HEK293 (cell line): ENCODE measurements around the gene ACAD11.
"Not testable (repeated sequence)": the region's sequence is repeated elsewhere in the genome, so short reads cannot be mapped to it uniquely, and the experiment has no call there.

Source experiments
- BCL11A ChIP-seq: fragments of 450-650 bp; formaldehyde crosslinking; IDR thresholded peaks from 2 replicates; pipeline ENCODE4 v1.5.1; 2016; ENCODE audit warnings: low read depth, missing biosample characterization, missing genetic modification characterization
- MZF1 ChIP-seq: fragments of 450-650 bp; formaldehyde crosslinking; IDR thresholded peaks from 2 replicates; pipeline ENCODE4 v1.5.1; 2017; ENCODE audit warnings: missing biosample characterization, missing genetic modification characterization, borderline replicate concordance
- YY1 ChIP-seq: fragments of 450-650 bp; formaldehyde crosslinking; IDR thresholded peaks from 2 replicates; pipeline ENCODE4 v1.5.1; 2018; ENCODE audit warnings: missing biosample characterization, missing genetic modification characterization
- ZBTB44 ChIP-seq: fragments of 450-650 bp; IDR thresholded peaks from 2 replicates; pipeline ENCODE4 v1.5.1; 2018; ENCODE audit warnings: missing biosample characterization, mild to moderate bottlenecking, missing genetic modification characterization
- ZNF280D ChIP-seq: fragments of 450-650 bp; formaldehyde crosslinking; IDR thresholded peaks from 2 replicates; pipeline ENCODE4 v1.5.1; 2016; ENCODE audit warnings: missing biosample characterization, missing genetic modification characterization
- TF ChIP-seq, protein P1 (sequence below): fragments of 450-650 bp; formaldehyde crosslinking; IDR thresholded peaks from 2 replicates; pipeline ENCODE4 v1.5.1; 2016; ENCODE audit warnings: missing biosample characterization, missing genetic modification characterization
- TF ChIP-seq, protein P2 (sequence below): fragments of 450-650 bp; formaldehyde crosslinking; IDR thresholded peaks from 2 replicates; pipeline ENCODE4 v1.5.1; 2016; ENCODE audit warnings: missing biosample characterization, missing genetic modification characterization

DNA sequence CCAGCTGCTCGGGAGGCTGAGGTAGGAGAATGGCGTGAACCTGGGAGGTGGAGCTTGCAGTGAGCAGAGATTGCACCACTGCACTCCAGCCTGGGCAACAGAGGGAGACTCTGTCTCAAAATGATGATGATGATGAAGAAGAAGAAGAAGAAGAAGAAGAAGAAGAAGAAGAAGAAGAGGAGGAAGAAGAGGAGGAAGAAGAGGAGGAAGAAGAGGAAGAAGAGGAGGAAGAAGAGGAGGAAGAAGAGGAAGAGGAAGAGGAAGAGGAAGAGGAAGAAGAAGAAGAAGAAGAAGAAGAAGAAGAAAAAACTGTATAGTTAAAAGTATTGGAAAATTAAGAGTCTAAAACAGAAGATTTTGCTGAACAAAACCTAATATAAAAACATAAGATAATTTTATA is 18.2 kb downstream of the ACAD11 start:
- not testable (repeated sequence) for TF ChIP-seq ZNF280D (tag by site-specific recombination); ZBTB44 (tag by site-specific recombination); BCL11A; MZF1 (tag by site-specific recombination); YY1 (tag by site-specific recombination)
- TF ChIP-seq, protein P1, sequence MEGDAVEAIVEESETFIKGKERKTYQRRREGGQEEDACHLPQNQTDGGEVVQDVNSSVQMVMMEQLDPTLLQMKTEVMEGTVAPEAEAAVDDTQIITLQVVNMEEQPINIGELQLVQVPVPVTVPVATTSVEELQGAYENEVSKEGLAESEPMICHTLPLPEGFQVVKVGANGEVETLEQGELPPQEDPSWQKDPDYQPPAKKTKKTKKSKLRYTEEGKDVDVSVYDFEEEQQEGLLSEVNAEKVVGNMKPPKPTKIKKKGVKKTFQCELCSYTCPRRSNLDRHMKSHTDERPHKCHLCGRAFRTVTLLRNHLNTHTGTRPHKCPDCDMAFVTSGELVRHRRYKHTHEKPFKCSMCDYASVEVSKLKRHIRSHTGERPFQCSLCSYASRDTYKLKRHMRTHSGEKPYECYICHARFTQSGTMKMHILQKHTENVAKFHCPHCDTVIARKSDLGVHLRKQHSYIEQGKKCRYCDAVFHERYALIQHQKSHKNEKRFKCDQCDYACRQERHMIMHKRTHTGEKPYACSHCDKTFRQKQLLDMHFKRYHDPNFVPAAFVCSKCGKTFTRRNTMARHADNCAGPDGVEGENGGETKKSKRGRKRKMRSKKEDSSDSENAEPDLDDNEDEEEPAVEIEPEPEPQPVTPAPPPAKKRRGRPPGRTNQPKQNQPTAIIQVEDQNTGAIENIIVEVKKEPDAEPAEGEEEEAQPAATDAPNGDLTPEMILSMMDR (tag by site-specific recombination): not testable (repeated sequence)
- TF ChIP-seq, protein P2, sequence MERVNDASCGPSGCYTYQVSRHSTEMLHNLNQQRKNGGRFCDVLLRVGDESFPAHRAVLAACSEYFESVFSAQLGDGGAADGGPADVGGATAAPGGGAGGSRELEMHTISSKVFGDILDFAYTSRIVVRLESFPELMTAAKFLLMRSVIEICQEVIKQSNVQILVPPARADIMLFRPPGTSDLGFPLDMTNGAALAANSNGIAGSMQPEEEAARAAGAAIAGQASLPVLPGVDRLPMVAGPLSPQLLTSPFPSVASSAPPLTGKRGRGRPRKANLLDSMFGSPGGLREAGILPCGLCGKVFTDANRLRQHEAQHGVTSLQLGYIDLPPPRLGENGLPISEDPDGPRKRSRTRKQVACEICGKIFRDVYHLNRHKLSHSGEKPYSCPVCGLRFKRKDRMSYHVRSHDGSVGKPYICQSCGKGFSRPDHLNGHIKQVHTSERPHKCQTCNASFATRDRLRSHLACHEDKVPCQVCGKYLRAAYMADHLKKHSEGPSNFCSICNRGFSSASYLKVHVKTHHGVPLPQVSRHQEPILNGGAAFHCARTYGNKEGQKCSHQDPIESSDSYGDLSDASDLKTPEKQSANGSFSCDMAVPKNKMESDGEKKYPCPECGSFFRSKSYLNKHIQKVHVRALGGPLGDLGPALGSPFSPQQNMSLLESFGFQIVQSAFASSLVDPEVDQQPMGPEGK (tag by site-specific recombination): not testable (repeated sequence)
